Anterior cingulate cortex (tissue), 58 donors: ENCODE measurements around the gene C9orf152.
"Not testable (repeated sequence)": the region's sequence is repeated elsewhere in the genome, so short reads cannot be mapped to it uniquely, and the experiment has no call there.

Source experiments
- DNase-seq, 58 donors: peaks; one replicate each; lab custom pipeline; 2025; lab: John Stamatoyannopoulos, UW

C9orf152 gene, protein sequence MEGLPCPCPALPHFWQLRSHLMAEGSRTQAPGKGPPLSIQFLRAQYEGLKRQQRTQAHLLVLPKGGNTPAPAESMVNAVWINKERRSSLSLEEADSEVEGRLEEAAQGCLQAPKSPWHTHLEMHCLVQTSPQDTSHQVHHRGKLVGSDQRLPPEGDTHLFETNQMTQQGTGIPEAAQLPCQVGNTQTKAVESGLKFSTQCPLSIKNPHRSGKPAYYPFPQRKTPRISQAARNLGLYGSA

DNA sequence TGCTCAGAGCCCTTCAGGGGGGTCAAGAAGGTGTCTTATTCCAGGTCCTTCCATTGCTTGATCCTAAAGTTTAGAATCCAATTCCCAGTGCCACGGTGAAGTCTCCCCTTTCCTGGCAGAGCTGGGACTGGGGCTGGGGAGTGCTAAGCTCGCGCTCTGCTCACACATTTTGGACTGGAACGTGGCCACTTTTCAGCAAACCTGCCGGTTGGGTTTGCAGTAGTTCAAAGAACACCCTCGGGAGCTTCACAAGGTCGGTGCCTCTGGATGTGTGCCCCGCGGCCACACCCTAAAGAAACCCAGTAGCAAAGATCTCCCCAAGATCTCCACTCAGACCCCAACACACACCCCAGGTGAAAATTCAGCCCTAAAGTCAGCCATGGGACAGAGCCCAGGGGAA is at the start of gene C9orf152:
Gene C9orf152 (minus strand): TSS at position 129 of the 400 bp plus-strand sequence. CDS start 580 bp downstream, outside the sequence.
- DNase-seq = no peak

DNA sequence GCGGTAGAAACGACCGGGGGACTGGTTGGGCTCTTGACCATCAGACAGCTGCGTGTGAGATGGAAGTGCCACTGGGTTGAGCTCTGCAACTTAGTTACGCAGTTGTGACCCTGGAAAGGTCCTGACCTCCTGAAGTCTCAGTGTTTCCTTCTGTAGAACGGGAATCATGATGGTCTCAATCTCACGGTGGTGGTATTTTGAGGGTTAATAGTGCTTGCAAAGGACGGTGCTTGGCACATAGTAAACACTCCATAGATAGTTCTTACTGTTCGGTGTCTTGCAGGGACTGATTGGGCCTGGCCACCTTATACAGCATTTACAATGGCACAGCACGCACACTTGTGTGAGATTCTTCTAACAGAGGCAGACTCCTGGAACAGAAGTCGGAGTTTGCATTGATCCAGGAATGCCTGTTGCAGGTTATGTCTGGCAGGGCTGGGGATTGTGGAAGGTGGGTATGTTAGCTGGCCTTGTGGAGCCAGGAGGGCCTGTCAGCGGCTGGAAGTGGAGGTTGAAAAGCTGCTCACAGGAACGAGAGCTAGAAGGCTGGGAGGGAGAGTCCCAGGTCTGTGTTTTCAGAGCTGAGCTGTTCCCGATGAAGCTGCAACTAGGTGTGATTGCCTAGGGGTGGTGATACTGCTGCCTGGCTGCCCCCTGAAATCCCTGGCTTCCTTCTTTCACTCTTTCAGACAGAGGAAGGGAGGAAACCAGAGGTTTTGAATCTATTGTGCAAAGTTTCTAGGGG is 49.3 kb upstream of the C9orf152 start:
- DNase-seq = peak in 35 of 58 donors; percentile 4 to 74 (median 27)

DNA sequence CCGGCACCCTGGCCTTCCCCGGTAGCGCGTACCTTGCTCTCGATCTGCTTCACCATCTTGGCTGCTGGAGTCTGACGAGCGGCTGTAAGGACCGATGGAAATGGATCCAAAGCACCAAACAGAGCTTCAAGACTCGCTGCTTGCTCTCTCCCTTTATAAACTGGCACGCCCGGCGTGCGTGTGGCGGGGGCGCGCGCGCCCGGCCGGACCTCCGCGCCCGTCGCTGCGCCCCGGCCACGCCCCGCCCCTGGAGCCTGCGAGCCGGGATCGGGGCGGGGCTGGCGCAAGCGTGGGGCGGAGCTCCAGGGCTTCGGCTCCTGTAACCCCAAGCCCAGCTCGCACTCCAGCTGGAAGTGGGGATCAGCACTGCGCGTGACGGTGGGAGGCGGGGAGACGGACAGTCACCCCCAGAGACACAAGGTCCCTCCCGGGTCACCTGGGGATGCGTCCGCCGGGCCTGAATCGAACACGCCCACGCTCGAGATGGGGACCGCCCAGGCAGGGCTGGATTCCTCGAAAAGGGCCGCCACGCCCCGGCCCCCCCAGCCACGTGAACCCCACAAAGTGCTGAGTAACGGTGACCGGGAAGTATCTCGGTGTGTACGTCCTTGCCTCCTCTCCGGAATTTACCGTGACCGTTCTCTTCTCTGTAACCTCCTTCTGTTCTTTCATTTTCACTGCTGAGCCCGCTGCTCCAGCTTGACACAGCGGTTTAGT is 48.6 kb upstream of the C9orf152 start, which contains the start of gene TXN:
Gene TXN (minus strand): TSS at position 128 of the 717 bp plus-strand sequence. CDS start 72 bp downstream, at position 56.
- peak; percentile 46 to 98 (median 80) for DNase-seq

GRCh38 chr9:110255463-110256379 is 47.8 kb upstream of the C9orf152 start:
- peak in 49 of 58 donors; percentile 7 to 66 (median 40) for DNase-seq

DNA sequence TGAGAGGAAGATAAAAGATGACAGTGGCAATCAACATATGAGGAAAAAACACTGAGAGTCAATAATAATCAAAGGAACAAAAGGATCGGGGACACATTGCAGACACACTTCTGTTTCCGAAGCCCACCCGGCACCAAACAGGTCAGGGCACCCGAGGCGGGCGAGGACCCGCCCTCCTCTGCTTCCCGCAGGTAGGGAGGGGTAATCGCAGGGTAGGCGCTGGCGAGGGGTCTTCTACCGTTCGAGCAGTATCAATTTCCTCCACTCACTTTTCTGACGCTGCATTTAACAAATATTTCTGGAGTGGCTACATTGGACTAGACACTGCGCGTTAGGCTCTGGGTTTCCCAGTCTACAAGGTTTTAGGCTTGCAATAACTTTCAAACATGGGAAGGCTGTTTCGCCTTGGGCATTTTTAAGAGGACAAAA is 47.1 kb upstream of the C9orf152 start:
- no peak for DNase-seq

DNA sequence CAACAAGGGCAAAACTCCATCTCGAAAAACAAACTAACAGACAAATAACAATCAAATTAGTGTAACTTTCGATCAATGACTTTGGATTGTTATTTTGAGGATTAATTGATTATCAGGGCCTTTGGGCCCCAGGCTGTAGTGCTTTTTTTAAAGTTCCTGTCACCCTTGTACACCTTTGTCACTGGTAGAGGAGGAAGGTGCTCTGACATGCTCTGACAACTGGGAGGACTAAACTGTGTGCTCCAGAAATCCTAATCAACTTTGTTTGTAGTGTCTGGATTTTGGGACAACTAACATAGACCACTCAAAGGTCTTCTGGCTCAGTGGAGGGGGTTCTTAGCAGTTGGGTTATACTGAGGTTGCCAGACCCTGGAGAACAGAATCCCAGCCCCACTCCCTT is 46.5 kb upstream of the C9orf152 start:
- no peak for DNase-seq

DNA sequence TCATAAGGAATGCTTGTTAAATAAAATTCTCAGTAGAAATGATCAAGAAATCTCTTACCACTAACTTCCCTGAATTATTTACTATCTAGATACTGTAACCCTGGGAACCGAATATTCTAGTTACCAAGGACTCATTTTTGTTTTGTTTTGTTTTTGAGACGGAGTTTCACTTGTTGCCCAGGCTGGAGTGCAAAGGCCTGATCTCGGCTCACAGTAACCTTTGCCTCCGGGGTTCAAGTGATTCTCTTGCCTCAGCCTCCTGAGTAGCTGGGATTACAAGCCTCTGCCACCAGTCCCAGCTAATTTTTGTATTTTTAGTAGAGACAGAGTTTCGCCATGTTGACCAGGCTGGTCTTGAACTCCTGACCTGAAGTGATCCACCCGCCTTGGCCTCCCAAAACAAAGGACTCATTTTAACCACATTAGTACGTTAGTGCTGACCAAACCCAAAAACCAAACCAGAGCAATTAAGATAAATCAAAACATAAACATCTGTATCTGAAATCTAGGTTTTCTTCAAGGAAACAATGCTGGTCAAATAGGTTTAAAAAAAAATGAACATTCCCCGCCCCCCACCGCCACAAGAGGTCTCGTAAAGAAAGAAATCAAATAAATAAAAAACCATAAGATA is 44.7 kb upstream of the C9orf152 start:
- DNase-seq = no peak

- DNase-seq = not testable (repeated sequence)
Observed at GRCh38 chr9:110251770-110252169, 43.8 kb upstream of the C9orf152 start.

- no peak for DNase-seq
Observed at GRCh38 chr9:110251212-110251611, 43.3 kb upstream of the C9orf152 start.

DNA sequence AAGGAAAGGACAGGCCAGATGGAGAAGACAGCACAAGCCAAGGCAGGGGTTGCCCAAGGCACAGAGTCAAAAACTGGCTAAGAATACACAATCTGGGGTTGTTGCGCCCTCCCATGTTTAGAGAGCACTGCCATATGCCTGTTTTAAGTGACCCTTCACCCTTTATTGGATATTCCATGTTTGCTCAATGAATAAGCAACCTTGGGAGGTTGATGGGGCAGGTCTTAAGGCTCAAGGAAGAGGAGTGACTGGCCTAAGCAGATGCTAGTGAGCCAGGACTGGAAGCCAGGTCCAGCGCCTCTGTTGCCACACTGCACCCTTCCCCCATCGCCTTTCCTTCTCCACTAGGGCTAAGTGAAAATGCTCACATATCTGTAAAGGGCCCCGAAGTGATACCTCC is 41.6 kb upstream of the C9orf152 start:
- DNase-seq = no peak

DNA sequence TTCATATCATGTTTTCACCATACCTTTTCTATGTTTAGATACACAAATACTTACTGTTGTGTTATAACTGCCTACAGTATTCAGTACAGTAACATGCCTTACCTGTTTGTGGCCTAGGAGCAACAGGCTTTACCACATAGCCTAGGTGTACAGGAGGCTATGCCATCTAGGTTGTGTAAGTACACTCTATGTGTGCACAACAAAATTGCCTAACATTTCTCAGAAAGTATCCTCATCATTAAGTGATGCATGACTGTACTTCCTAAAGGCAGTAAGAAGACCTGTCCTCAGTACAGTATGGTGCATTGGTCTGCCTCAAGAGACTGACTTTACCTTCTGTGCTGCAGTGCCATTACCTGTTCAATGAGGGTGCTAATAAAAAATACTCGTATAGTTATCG is 40.4 kb upstream of the C9orf152 start:
- DNase-seq = no peak

GRCh38 chr9:110246214-110246613 is 38.3 kb upstream of the C9orf152 start:
- DNase-seq = no peak

- DNase-seq = no peak
Observed at GRCh38 chr9:110244616-110245015, 36.7 kb upstream of the C9orf152 start.

DNA sequence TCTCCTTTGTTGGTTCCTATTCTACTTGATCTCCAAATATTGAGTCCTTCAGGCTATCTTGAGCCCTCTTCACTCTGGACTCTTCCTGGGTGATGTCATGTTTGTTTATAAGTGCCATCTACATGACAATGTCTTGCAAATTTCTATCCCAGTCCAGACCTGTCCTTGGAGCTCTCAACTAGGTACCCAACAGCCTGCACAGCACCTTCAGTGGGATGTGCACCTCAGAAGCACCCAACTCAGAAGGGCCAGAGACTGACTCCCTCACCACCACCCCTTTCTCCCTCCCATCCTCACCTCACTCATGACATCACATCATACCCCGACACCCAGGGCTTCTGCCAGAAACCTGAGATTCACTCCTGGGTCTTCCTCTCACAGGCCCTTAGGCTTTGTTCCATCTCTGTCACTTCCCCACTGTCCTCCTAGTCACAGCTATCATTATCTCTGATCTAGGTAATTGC is 33.9 kb upstream of the C9orf152 start:
- no peak for DNase-seq

- DNase-seq = no peak
Observed at GRCh38 chr9:110241260-110241857, 33.4 kb upstream of the C9orf152 start.

DNA sequence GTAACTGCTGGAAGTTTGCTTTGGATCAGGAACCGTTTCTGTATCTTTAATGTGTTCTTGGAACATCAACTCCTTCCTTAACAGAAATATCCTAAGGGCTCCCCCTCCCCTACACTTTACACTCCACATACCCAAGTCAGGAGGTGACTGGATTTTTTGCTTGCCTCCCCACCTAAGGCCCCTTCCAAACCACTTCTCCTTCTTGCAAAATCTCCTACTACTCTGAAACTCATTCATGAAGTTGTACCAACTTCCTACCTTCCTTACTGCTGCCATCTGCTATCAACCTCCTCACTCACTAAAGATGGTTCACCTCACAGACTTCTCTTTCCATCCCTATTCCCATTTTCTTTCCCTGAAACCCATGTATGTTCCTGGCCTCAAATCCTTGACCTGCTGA is 32.2 kb upstream of the C9orf152 start:
- no peak for DNase-seq

GRCh38 chr9:110228321-110228720 is 20.4 kb upstream of the C9orf152 start:
- DNase-seq = no peak

DNA sequence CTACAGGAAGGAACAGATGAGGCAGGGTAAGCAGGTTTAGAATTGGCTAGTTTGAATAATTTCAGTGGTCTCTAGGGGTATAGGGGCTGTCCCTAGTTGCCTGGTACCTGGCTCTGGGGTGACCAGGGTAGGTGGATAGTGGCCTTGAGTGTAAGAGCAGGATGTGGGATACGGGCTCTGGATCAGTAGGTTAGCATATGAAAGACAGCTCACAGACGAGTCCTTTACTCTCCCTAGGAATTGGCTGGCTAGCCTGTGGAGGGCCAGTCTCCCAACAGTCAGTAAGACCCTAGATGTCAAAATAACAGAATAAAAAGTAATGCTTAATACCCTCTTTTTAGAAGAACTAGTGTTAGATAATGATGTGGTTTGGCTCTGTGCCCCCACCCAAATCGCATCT is 16.6 kb upstream of the C9orf152 start:
- no peak for DNase-seq

- no peak for DNase-seq
Observed at GRCh38 chr9:110220809-110221208, 12.8 kb upstream of the C9orf152 start.
